ENCODE data around the gene NHEJ1. TPM values are rescaled to one million over a fixed set of nuclear protein-coding genes. Genes with fewer than 3 reads are reported as not detected.

NHEJ1 gene
- total and polyA plus RNA-seq, 4 donors = 8.4 to 21.1 (median 12.5) TPM

GRCh38 chr2:219026946-219027345 lies 133.7 kb downstream of the NHEJ1 start:
- Histone ChIP-seq H3K27ac (ENCODE audit: low read depth in 1 of 2, low read length in 1 of 2) (no peak overlapping the region), H3K9ac (ENCODE audit: insufficient read depth in 1 of 2, low read length in 2 of 2) (no peak overlapping the region), H3K9me3 (ENCODE audit: control insufficient read depth in 4 of 4, insufficient read depth in 3 of 4, low read length in 3 of 4) (no peaks in the 10 kb centered on the region), H3K4me3 (no peak overlapping the region), H3K27me3 (ENCODE audit: control insufficient read depth in 3 of 3, insufficient read depth in 3 of 3, low read length in 2 of 3) (no peaks in the 10 kb centered on the region), H3K36me3 (ENCODE audit: control insufficient read depth in 4 of 4, insufficient read depth in 4 of 4, low read length in 4 of 4) (no peaks in the 10 kb centered on the region), H3K4me1 (ENCODE audit: control insufficient read depth in 5 of 5, insufficient read depth in 5 of 5, low read length in 5 of 5) (peaks cover 0 to 8% (median 0%) of the 10 kb centered on the region in 5 donors)
- ATAC-seq (ENCODE audit: insufficient read depth, low FRiP score) = no peak
- WGBS, 2 donors = 82% methylated on average over 7 of the region's 7 CpGs
- TF ChIP-seq CTCF (IDR thresholded peaks at IDR 0.05; ENCODE audit: control extremely low read depth, extremely low read depth) = no peak
- DNase-seq = no peak

GRCh38 chr2:219025637-219026585 lies 134.7 kb downstream of the NHEJ1 start:
- WGBS, 2 donors = 86 to 92% methylated on average over 18 of the region's 18 CpGs
- peaks cover 0 to 8% (median 0%) of the 10 kb centered on the region in 5 donors for H3K4me1 ChIP-seq (ENCODE audit: control insufficient read depth in 5 of 5, insufficient read depth in 5 of 5, low read length in 5 of 5)
- no peak for DNase-seq

More at GRCh38 chr2:219025637-219026585, 134.7 kb downstream of the NHEJ1 start:
- Histone ChIP-seq H3K27ac (ENCODE audit: low read depth in 1 of 2, low read length in 1 of 2) (no peak overlapping the region), H3K27me3 (ENCODE audit: control insufficient read depth in 3 of 3, insufficient read depth in 3 of 3, low read length in 2 of 3) (no peaks in the 10 kb centered on the region), H3K36me3 (ENCODE audit: control insufficient read depth in 4 of 4, insufficient read depth in 4 of 4, low read length in 4 of 4) (no peaks in the 10 kb centered on the region), H3K9me3 (ENCODE audit: control insufficient read depth in 4 of 4, insufficient read depth in 3 of 4, low read length in 3 of 4) (no peaks in the 10 kb centered on the region), H3K9ac (ENCODE audit: insufficient read depth in 1 of 2, low read length in 2 of 2) (no peak overlapping the region), H3K4me3 (no peak overlapping the region)
- ATAC-seq (ENCODE audit: insufficient read depth, low FRiP score) = no peak
- TF ChIP-seq CTCF (IDR thresholded peaks at IDR 0.05; ENCODE audit: control extremely low read depth, extremely low read depth) = no peak

Small RNA genes lying within 50 kb of the gene (small RNA-seq; reads per million reads assigned to genes)
- gene MIR3131 (ENCODE audit: low replicate concordance) = not detected
- not detected for gene RN7SL764P (ENCODE audit: low replicate concordance)

Other genes starting within 250 kb of the NHEJ1 start
- under 1 TPM in 1 of 2 donors, not detected in 1; 0.17 TPM for gene CDK5R2, start 201.1 kb downstream of the NHEJ1 start, total RNA-seq
- gene CDK5R2, start 201.1 kb downstream of the NHEJ1 start, polyA plus RNA-seq = under 1 TPM; 0.03 to 0.08 TPM
- not detected for gene FEV, start 175.6 kb downstream of the NHEJ1 start, total RNA-seq
- not detected for gene FEV, start 175.6 kb downstream of the NHEJ1 start, polyA plus RNA-seq
- gene CRYBA2, start 167.4 kb downstream of the NHEJ1 start, total RNA-seq = not detected
- under 1 TPM in 1 of 2 donors, not detected in 1; 0.08 TPM for gene CRYBA2, start 167.4 kb downstream of the NHEJ1 start, polyA plus RNA-seq
- 10 to 100 TPM; 10.3 to 16.5 TPM for gene CFAP65, start 119.3 kb downstream of the NHEJ1 start, total RNA-seq
- gene CFAP65, start 119.3 kb downstream of the NHEJ1 start, polyA plus RNA-seq = 1 to 10 TPM; 3.9 to 5.8 TPM
- gene IHH, start 99.9 kb downstream of the NHEJ1 start, total RNA-seq = 1 to 10 TPM; 2.2 to 4.4 TPM
- 1 to 10 TPM in 1 of 2 donors, under 1 TPM in 1; 0.55 to 1.8 TPM for gene IHH, start 99.9 kb downstream of the NHEJ1 start, polyA plus RNA-seq
- gene SLC23A3, start 9.2 kb upstream of the NHEJ1 start, total RNA-seq = 1 to 10 TPM; 2.0 to 2.5 TPM
- 1 to 10 TPM in 1 of 2 donors, under 1 TPM in 1; 0.80 to 1.7 TPM for gene SLC23A3, start 9.2 kb upstream of the NHEJ1 start, polyA plus RNA-seq
- gene CNPPD1, start 16.1 kb upstream of the NHEJ1 start, total RNA-seq = 10 to 100 TPM; 27.5 to 66.9 TPM
- gene CNPPD1, start 16.1 kb upstream of the NHEJ1 start, polyA plus RNA-seq = 10 to 100 TPM; 37.2 to 60.1 TPM
- gene RETREG2, start 17.5 kb upstream of the NHEJ1 start, total RNA-seq = 10 to 100 TPM; 42.1 to 80.6 TPM
- 10 to 100 TPM; 46.8 to 56.6 TPM for gene RETREG2, start 17.5 kb upstream of the NHEJ1 start, polyA plus RNA-seq
- gene ZFAND2B, start 46.0 kb upstream of the NHEJ1 start, total RNA-seq = 10 to 100 TPM; 28.2 to 41.4 TPM
- gene ZFAND2B, start 46.0 kb upstream of the NHEJ1 start, polyA plus RNA-seq = 10 to 100 TPM; 37.7 to 45.1 TPM
- 10 to 100 TPM; 17.2 to 40.4 TPM for gene ABCB6, start 58.1 kb upstream of the NHEJ1 start, total RNA-seq
- gene ABCB6, start 58.1 kb upstream of the NHEJ1 start, polyA plus RNA-seq = 10 to 100 TPM; 27.7 to 49.4 TPM
- gene ATG9A, start 68.8 kb upstream of the NHEJ1 start, total RNA-seq = 10 to 100 TPM; 49.1 TPM
- gene ATG9A, start 68.8 kb upstream of the NHEJ1 start, polyA plus RNA-seq = 10 to 100 TPM; 22.5 to 36.1 TPM
- 100 to 1,000 TPM in 1 of 2 donors, 10 to 100 TPM in 1; 40.1 to 101 TPM for gene ANKZF1, start 69.0 kb upstream of the NHEJ1 start, total RNA-seq
- gene ANKZF1, start 69.0 kb upstream of the NHEJ1 start, polyA plus RNA-seq = 10 to 100 TPM; 22.3 to 28.4 TPM
- gene GLB1L, start 84.6 kb upstream of the NHEJ1 start, total RNA-seq = 10 to 100 TPM; 18.1 to 18.7 TPM
- gene GLB1L, start 84.6 kb upstream of the NHEJ1 start, polyA plus RNA-seq = 1 to 10 TPM; 7.5 to 9.1 TPM
- gene STK16, start 84.7 kb upstream of the NHEJ1 start, total RNA-seq = 10 to 100 TPM; 16.2 to 25.7 TPM
- gene STK16, start 84.7 kb upstream of the NHEJ1 start, polyA plus RNA-seq = 10 to 100 TPM; 25.2 to 50.5 TPM
- 10 to 100 TPM in 1 of 2 donors, 1 to 10 TPM in 1; 5.7 to 20.3 TPM for gene TUBA4B, start 92.4 kb upstream of the NHEJ1 start, total RNA-seq
- gene TUBA4B, start 92.4 kb upstream of the NHEJ1 start, polyA plus RNA-seq = 10 to 100 TPM in 1 of 2 donors, 1 to 10 TPM in 1; 8.7 to 12.2 TPM
- gene TUBA4A, start 93.1 kb upstream of the NHEJ1 start, total RNA-seq = 10 to 100 TPM; 15.6 to 37.9 TPM
- gene TUBA4A, start 93.1 kb upstream of the NHEJ1 start, polyA plus RNA-seq = 10 to 100 TPM; 48.1 to 82.1 TPM
- gene DNAJB2, start 118.6 kb upstream of the NHEJ1 start, total RNA-seq = 10 to 100 TPM; 77.3 to 79.6 TPM
- 10 to 100 TPM; 63.7 to 73.4 TPM for gene DNAJB2, start 118.6 kb upstream of the NHEJ1 start, polyA plus RNA-seq
- gene PTPRN, start 148.6 kb upstream of the NHEJ1 start, total RNA-seq = 1 to 10 TPM in 1 of 2 donors, under 1 TPM in 1; 0.21 to 2.6 TPM
- gene PTPRN, start 148.6 kb upstream of the NHEJ1 start, polyA plus RNA-seq = under 1 TPM; 0.11 to 0.22 TPM
- not detected for gene RESP18, start 171.9 kb upstream of the NHEJ1 start, total RNA-seq
- not detected for gene RESP18, start 171.9 kb upstream of the NHEJ1 start, polyA plus RNA-seq
- gene DNPEP, start 227.1 kb upstream of the NHEJ1 start, total RNA-seq = 10 to 100 TPM; 73.7 to 78.6 TPM
- gene DNPEP, start 227.1 kb upstream of the NHEJ1 start, polyA plus RNA-seq = 10 to 100 TPM; 82.9 to 89.7 TPM

All from lung (tissue), 13 donors.